ENCODE data around the gene FMNL1.

The FMNL1 gene

DNA sequence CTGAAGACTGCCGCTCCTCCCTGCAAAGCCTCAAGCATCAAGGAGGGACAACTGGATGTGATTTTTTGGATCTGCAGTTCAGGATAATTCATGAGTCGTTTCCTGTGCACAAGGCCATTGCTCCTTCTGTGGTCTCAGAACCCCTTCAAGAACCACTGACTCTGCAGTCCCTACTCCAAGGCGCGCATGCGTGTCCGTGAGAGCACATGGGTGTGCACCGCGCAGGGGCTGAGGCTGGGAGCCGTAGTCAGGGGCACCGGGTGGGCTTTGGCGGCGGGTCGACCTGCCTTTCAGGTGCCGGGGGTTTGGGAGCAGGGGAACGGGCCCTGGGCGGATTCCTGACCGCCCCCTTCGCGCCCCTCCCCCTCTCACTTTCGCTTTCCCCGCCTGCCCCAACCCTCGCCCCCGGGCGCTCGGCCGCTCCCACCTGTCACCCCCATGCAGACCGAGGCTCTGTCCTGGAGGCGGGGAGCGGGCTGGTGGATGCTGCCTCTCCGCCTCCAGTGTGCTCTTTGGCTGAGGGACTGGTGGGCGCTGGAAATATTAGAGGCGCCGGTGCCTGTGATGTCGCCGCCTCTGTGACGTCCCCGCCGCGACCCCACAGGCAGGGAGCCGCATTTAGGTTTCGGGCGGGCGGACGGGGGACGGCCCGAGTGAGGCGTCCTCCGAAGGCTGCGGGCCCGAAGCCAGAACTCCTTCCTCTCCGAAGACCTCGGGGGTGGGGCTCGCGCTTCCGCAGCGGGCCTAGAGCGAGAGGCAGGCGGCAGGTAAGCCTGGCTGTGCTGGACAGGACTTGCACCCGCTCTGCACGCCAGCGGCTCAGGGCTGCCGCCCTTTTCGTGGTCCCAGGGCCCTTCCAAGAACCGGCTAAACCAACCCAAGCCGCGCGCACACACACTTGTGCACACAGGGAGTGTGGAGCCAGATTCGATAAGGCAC, 40.2 kb downstream of the FMNL1 start, which contains the start of gene SPATA32:
SPATA32 (minus strand) TSS at position 518 of the 939 bp plus-strand sequence; CDS start at position 440, 78 bp downstream.
- DNase-seq: peak; percentile 30 to 68 (median 49)

DNA sequence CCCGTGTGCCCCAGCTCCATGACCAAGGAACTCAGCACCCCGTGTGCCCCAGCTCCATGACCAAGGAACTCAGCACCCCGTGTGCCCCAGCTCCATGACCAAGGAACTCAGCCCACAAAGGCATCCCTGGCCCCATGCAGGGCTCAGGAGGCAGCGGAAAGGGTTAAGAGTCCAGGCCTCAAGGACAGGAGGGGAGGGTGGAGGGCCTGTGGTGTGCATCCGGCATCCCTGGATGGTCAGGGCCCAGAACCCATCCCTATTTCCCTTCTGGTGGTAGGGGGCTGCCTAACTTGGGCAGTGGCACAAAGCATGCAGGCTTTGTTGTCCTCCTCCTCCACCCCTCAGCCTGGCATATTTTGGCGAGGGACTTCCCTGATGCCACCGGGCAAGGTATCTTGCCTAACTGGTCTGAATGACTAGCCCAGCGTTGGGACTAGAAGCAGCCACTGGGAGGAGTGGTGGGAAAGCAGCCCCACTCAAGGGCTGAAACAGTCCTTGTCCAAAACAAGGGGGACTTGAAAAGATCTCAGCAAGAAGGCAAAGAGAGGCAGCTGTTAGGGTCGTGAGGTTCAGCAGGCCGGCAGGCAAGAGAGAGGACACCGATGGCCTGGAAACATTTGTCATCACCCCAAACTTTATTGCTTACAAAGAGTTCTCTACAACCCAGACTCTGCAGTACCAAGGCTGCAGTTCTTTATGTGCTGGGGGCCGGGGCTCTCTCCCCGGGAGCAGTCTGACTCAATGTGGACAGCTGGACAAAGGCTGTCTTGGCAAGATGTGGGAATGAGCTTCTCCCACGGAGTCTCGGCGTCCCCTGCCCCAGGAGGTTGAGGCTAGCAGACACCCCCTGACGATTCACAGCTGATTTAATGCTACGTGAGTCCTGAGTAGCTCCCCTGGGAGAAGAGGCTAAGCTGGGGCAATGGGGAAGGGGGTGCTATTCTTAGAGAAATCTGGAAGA, 41.1 kb downstream of the FMNL1 start:
- no peak for DNase-seq

DNA sequence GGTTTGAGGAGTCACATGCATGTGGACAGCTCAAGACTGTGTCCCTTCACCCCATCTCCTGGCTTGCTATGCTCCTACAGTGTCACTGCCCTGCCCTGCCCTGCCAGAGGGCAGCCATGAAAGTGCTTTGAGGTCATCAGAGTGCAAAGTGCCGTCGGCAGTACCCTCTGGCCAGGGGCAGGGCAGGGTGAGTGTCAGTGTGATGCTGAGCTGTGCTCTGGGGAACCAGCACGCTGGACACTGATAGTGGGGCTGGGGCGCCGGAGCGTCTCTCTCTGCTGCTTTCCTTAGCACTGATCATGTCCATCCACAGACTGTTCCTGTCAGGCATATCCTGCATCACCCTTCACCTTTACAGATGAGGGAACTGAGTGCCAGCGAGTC, 41.8 kb downstream of the FMNL1 start:
- DNase-seq: no peak

DNA sequence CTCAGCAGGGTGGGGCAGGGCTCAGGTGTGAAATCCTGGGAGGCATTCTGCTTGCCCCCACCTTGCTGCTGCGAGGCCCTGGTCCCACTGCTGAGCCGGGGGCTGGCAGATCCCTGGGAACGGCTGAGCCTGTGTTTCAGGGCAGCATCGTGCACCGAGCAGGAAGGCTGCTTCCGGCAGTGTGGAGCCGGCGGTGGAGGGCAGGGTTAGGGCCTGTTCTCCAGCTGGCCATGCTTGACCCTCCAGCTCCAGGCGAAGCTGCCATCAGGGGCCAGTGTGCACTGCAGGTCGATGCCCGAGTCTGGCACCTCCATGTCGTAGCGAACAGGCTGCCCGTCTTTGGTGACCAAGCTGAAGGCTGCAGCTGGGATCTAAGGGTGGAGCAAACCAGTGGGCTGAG, 42.7 kb downstream of the FMNL1 start:
- DNase-seq: no peak

DNA sequence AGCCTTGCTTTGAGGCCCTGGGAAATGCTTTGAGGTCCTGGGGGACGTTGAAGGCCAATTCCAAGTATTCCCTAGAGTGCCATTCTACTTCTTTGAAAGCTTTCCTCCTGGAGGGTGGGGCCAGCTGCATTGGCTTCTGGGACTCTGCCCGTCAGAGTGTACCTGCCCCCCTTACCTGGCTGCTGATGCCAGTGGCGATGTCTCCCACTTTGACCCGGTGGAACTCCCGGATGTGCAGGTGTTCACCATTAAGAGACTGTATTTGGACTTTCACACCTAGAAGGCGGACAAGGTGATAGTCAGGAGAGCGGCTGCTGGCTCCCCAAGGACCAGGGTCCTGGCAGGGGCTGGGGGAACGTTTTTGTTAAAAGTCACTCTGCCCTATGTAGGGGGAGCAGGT, 43.3 kb downstream of the FMNL1 start:
- DNase-seq: no peak

DNA sequence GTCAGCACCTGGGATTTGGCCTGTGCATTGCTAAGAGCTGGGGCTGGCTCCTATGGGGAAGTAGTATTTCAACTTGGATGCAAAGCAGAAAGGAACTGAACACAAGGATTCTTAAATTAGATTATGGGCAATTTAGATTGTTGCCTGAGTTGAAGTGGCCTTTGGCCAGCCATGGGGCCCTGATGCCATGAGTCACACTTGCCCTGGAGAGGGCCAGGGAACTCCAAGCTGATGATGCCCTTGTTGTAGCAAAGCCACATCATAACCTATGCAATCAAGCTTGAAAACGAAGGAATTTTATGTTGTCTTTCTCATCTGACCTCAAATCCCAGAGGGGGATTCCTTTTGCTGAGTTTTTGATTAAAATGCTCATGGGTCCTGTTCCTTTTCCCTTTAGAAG, 44.1 kb downstream of the FMNL1 start:
- no peak for DNase-seq

DNA sequence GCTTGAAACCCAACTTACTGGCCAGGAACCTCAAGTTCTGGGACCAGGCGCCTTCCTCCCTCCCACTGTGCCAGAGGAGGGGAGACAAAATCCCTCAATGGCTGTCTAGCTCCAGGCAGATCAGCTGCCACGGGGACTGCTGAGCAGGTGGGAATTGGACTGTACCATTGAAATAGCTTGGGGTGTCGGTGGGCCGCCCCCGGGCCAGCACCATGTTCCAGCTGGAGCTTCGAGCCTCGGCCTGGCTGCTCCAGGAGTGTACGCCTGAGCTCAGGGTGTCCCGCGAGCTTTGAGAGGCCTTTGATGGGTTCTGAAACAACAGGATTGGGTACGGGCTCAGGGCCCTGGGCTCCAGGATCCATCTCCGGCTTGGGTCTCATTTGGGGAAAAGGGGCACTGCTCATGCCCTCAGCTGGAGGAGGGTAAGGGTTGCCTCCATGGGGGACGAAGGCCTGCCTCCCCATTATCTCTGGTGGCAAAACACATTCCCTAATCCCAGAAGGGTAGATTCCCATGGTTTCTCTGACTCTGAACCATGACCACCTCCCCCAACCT, 44.8 kb downstream of the FMNL1 start:
- no peak for DNase-seq

DNA sequence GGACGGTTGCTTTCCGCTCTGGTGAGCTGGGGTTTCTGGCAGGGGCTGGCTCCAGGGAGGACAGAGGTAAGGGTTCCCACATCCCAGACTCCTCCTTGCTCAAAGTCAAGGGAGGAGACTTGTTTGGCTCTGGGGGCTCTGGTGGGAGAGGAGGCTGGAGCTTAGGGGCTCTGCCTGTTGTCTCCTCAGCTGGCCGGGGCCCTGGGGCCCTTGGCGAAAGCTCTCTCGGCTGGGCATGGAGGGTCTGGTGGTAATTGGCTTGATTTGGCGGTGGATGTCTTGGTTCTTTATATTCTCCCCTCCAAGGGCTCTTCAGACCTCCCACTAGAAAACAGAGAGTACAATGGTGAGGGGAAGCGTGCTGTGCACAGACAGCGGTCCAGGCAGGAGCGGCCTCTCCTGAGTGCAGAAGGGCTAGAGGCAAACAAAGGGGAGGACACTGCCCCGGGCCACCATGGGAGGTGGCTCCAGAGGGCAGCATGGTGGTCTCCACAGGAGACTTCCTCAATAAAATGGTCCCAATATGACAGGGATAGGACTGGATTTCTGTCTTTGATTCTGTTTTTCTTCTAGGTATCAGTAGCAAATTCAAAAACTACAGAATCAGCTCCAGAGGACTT, 45.9 kb downstream of the FMNL1 start:
- DNase-seq: no peak

DNA sequence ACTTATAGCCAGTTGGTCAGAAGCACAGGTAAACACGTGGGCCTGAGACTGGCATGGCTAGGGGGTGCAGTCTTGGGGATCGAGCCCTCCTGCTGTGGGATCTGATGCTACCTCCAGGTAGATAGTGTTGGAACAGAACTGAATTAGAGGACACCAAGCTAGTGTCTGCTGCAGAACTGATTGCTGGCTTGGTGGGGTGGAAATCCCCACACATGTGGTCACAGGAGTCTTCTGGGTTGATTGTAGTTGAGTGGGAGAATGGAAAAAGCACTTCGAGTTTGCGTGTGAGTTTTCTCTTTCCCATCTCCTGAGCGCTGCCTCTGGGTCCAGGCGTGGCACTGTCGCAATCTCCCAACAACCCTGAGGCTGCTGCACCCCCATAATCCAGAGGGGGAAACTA, 48.2 kb downstream of the FMNL1 start:
- DNase-seq: no peak

DNA sequence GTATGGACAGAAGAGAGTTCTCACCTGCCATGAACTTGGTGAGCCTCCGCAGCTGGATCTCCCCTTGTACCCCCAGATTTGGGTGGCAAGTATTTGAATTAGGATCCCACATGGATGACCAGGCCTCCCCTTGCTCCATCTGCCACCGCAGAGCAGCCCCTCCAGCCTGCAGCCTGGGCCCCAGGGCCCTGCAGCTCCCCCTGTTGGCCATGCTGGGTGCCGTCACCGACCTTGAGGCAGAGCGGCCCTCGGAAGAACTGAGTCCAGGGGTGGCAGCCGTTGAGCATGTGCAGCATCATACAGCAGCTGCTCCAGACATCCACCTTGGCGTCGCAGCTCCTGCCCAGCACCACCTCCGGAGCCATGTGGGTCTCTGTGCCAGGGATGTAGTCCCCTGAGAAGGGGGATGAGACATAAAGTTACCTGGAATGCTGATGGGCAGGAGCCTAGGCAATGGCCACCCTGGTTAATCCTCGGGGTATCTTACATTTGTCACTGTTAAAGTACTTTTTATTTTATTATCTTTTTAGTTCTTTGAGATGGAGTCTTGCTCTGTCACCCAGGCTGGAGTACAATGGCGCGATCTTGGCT, 49.2 kb downstream of the FMNL1 start:
- DNase-seq: peak; percentile 23 to 50 (median 32)

DNA sequence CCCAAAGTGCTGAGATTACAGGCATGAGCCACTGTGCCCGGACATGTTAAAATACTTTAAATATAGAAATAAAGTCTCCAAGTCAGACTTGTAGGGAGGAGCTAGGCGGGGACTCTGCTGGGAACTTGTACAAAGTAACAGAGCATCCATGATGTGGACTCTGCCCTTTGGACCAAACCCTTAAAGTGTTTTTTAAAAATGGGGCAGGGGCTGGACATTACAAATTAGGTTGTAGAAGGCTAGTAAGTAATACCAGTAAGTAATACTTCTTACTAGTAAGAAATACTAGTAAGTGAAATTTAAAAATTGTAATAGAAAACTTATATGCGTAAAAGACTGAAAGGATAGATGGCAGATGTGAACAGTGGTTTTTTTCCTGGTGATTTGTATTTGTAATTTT, 49.9 kb downstream of the FMNL1 start:
- DNase-seq: no peak

DNA sequence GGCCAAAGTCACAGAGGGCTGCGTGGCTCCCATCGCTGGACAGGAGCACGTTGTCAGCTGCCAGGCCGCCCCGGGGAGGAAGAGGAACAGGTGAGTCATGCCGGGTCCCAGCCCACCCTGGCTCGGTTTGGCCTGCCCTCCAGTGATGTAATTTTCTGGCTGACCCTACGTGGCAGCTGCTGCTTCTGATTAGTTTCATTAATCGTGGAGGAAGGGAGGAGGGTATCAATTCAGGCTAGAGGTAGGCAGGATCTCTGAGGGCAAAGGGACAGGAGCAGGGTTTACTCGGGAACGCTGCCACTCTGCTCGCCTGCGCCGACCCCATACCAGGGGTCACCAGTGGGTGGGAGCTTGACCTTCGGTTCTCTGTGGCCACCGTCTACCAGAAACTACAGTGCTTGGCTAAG, 51.9 kb downstream of the FMNL1 start:
- no peak for DNase-seq

DNA sequence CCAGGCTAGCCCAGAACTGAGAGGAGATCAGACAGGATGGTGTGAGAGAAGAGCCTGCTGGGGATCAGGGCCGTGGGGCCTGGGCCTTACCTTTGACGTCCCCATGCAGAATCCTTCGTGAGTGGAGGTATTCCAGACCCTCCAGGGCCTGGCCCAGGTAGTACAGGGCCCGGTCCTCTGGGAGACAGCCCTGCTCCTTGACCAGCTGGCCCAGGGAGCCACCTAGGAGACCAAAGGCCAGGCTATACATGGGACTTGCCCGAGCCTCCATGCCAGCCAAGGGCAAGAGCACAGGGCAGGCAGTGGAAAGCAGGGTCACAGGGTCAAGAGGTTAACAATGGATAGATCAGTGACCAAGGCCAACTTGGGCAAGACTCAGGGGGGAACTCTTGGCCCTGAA, 52.3 kb downstream of the FMNL1 start:
- DNase-seq: no peak

DNA sequence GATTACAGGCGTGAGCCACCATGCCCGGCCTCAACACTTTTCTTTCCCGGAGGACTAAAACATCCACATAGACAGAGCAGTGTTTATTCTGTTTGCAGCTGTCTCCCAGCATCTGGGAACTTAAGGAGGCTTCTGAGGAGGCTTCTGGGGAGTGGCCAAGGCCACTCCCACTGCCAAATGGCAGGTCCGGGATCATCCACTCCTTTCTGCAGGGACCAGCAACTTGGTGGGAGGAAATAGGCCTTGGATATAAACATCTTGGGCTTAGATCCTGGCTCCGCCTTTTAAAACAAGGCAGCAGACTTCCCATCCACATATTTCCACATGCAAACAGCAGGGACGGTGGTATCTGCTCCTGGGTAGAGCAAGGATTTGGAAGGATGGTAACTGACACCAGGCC, 54.3 kb downstream of the FMNL1 start:
- no peak for DNase-seq

DNA sequence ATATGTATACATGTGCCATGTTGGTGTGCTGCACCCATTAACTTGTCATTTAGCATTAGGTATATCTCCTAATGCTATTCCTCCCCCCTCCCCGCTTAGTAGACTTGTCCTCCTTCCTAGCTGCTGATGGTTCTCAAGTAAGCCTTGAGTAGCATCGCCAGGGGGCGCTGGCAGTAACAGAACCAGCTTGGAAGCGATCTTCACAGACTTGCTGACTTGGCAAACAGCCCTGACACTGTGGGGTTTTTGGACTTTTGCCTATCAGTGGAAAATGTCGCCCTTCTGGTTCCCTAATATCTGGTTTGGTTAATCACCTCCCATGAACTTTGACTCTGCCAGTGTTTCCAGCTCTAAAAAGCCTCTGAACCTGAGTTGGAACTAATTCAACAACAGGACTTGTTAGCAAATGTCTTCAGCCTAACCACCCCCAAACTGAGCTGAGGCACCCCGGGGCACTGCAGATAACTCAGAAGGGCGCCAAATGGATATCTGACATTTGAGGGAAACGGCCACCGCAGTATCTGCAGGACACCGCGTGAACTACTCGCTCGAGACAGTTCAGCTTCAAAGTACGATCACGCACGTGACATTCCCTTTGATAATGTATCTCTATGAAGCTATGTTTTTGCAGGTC, 55.6 kb downstream of the FMNL1 start:
- DNase-seq: peak; percentile 73 to 90 (median 82)

DNA sequence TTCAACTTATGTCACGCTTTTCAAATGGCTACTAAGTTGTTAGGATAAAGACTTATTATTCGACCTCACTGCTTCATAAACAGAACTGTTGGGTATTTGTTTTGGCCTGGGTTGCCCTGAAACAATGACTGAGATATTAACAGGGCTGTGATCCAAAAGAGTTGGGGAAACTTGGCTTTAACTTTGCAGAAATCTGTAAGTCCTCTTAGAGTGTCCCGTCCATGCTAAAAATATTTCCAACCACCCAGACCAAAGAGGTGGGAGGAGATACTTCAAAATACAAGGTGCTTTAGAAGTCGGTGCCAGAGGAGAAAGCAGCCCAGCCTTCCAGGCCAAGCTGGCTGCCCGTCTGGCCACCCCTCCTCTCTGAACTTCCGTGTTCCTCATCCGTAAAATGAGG, 56.3 kb downstream of the FMNL1 start:
- no peak for DNase-seq

DNA sequence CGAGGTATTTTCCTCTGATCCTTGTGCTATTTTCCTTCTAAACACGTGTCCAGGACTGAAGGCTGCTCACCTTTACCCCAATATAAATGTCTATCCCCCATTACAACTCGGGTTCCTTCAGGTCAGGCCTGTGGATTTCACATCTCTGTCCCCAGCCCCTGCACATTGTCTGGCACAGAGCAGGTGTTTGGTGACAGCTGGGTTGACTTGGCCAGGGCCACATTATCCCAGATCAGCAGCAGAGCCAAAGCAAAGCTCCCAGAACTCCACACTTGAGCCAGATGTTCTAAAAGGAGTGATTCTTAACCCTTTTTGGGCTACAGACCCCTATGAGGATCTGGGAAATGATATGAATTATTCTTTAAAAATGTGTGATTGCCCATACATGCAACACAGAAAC, 58.2 kb downstream of the FMNL1 start:
- DNase-seq: no peak

DNA sequence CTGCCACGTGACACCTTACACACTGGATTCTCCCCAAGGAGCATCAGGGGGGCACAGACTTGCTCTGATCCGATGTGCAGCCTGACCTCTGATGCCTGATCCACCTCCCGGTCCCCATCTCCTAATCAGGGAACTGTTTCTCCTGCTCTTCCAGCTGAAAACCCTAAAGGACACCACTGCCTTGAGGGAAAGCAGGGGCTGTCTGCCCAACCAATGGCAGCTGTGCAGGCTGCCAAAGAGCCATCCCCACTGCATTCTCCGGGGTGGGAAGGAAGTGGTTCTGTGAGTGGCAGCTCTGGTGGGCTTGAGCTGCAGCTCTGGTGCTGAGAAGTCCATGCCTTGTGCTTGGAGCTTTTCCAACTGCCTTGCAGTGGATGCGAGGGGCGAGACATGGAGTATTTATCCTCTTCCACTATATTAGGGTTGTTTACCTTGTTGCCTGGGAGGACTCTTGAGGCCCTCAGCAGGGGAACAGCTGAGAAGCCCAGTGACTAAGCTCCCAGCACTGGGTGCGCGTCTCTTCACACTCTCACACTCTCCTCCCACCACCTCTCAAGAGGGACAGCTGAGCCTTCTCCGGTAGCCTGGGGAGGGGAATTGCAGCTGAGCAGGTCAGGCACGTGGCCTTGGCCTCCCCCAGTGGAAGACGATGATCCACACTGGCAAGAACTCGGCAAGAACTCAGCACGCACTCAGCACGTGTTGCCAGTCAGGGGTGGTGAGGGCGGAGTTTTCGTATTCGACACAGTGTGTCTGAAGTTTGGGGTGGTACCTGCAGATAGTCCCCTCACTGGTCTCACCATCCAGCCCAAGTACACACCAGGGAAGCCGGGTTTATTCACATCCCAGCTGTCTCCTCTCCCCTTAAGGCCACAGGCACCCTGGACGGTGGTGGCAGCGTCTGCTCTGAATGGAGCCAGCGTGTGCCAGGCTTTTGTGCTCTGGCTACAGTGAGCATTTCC, 61.3 kb downstream of the FMNL1 start:
- DNase-seq: no peak

DNA sequence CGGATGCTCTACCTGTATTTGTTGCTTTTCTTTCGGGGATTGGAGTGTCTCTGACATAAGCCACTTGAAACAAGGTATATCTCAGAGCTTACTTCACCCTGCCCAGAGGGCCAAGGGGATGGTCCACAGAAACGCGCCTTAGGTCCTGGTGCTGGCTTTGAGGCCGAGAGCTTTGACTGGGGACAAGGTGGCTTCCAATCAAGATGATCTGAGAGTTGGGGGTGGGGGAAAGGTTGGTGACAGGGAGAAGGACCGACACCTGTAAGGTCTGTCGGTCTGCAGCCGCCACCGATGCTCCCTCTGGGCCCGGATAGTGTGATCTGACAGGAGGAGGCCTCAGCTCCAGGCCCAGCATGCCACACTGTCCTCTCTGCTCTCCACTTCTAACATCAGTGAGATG, 62.0 kb downstream of the FMNL1 start:
- DNase-seq: no peak
